Liver (tissue), 9 donors: ENCODE results near the gene LPP. TPM values are rescaled to one million over a fixed set of nuclear protein-coding genes. Genes with fewer than 3 reads are reported as not detected.

Source experiments
- DNase-seq: peaks from one replicate; pipeline ENCODE4 v3.0.0-alpha.2; 2017; ENCODE audit warnings: low spot score
- H3K27ac ChIP-seq, 2 donors: one replicate each; pipeline ENCODE4 v1.7.0; 2013; ENCODE audit warnings: inconsistent platforms in 2 of 2, low read length in 2 of 2, control low read depth in 1 of 2, low read depth in 1 of 2, mild to moderate bottlenecking in 1 of 2
- H3K27me3 ChIP-seq, 4 donors: one replicate each; pipeline versions ENCODE4 v1.6.1 to v1.7.0; 2013; ENCODE audit warnings: low read length in 3 of 4, inconsistent platforms in 1 of 4, mild to moderate bottlenecking in 1 of 4, moderate library complexity in 1 of 4; ENCODE audit not compliant: control insufficient read depth in 4 of 4, insufficient read depth in 4 of 4
- H3K36me3 ChIP-seq, 4 donors: one replicate each; pipeline versions ENCODE4 v1.6.1 to v1.7.0; 2013; ENCODE audit warnings: low read length in 3 of 4, mild to moderate bottlenecking in 3 of 4, low read depth in 1 of 4, moderate library complexity in 1 of 4; ENCODE audit not compliant: control insufficient read depth in 4 of 4, insufficient read depth in 3 of 4
- H3K4me1 ChIP-seq, 4 donors: one replicate each; pipeline versions ENCODE4 v1.6.1 to v1.7.0; 2013; ENCODE audit warnings: low read length in 3 of 4, mild to moderate bottlenecking in 3 of 4, moderate library complexity in 1 of 4; ENCODE audit not compliant: control insufficient read depth in 4 of 4, insufficient read depth in 4 of 4
- H3K4me3 ChIP-seq, 3 donors: one replicate each; pipeline versions ENCODE4 v1.6.1 to v1.7.0; 2013; ENCODE audit warnings: low read length in 3 of 3, control low read depth in 1 of 3, low read depth in 1 of 3, mild to moderate bottlenecking in 1 of 3
- H3K9ac ChIP-seq, 2 donors: one replicate each; pipeline ENCODE4 v1.7.0; 2013; ENCODE audit warnings: low read length in 2 of 2, mild to moderate bottlenecking in 2 of 2, moderate library complexity in 2 of 2, control low read depth in 1 of 2, low read depth in 1 of 2
- H3K9me3 ChIP-seq, 4 donors: one replicate each; pipeline versions ENCODE4 v1.6.1 to v1.7.0; 2013; ENCODE audit warnings: low read length in 3 of 4; ENCODE audit not compliant: control insufficient read depth in 4 of 4
- ATF3 ChIP-seq: IDR thresholded peaks from 2 replicates; pipeline ENCODE4 v1.6.1; 2016; ENCODE audit warnings: antibody characterized with exemption
- CTCF ChIP-seq: fragments of 150-350 bp; IDR thresholded peaks from 2 replicates; pipeline ENCODE4 v1.5.1; 2017; ENCODE audit warnings: improper control_type of control experiment, low read depth, low read length; ENCODE audit not compliant: missing input control
- EGR1 ChIP-seq, 2 donors: IDR thresholded peaks; 2 replicates each; pipeline ENCODE4 v1.6.1; 2016 to 2018; ENCODE audit warnings: antibody characterized with exemption in 2 of 2, low read depth in 2 of 2
- FOXA1 ChIP-seq: IDR thresholded peaks from 2 replicates; pipeline ENCODE4 v1.6.1; 2016; ENCODE audit warnings: antibody characterized with exemption
- FOXA2 ChIP-seq: IDR thresholded peaks from 2 replicates; pipeline ENCODE4 v1.6.1; 2016; ENCODE audit warnings: antibody characterized with exemption
- GABPA ChIP-seq, 2 donors: IDR thresholded peaks in 1 of 2; conservative IDR thresholded peaks in 1 of 2; 2 replicates each; pipeline ENCODE4 v1.6.1; 2016; ENCODE audit warnings: antibody characterized with exemption in 2 of 2, mild to moderate bottlenecking in 1 of 2, moderate library complexity in 1 of 2
- HNF4G ChIP-seq: IDR thresholded peaks from 2 replicates; pipeline ENCODE4 v1.6.1; 2016; ENCODE audit warnings: antibody characterized with exemption
- MAX ChIP-seq: IDR thresholded peaks from 2 replicates; pipeline ENCODE4 v1.6.1; 2016; ENCODE audit warnings: antibody characterized with exemption
- NR2F2 ChIP-seq: IDR thresholded peaks from 2 replicates; pipeline ENCODE4 v1.6.1; 2016; ENCODE audit warnings: antibody characterized with exemption
- RAD21 ChIP-seq, 2 donors: IDR thresholded peaks; 2 replicates each; pipeline ENCODE4 v1.6.1; 2016; ENCODE audit warnings: antibody characterized with exemption in 2 of 2, mild to moderate bottlenecking in 2 of 2
- REST ChIP-seq: IDR thresholded peaks from 2 replicates; pipeline ENCODE4 v1.6.1; 2016; ENCODE audit warnings: antibody characterized with exemption, mild to moderate bottlenecking
- RXRA ChIP-seq, 2 donors: IDR thresholded peaks; 2 replicates each; pipeline ENCODE4 v1.6.1; 2017 to 2018; ENCODE audit warnings: antibody characterized with exemption in 2 of 2, mild to moderate bottlenecking in 1 of 2
- TAF1 ChIP-seq: conservative IDR thresholded peaks from 2 replicates; pipeline ENCODE4 v1.6.1; 2016; ENCODE audit warnings: antibody characterized with exemption, mild to moderate bottlenecking
- YY1 ChIP-seq: IDR thresholded peaks from 2 replicates; pipeline ENCODE4 v1.6.1; 2016; ENCODE audit warnings: antibody characterized with exemption, mild to moderate bottlenecking
- ZBTB33 ChIP-seq: IDR thresholded peaks from 2 replicates; pipeline ENCODE4 v1.6.1; 2016; ENCODE audit warnings: antibody characterized with exemption
- WGBS: extraction: QIAGEN DNeasy Blood & Tissue Kit; methylation state at CpG from one replicate; pipeline ENCODE4 v1.1.7; 2013; 5-methylcytosine and 5-hydroxymethylcytosine counted together
- polyA plus RNA-seq, 2 donors: library from polyadenylated mRNA; stranded (reverse) in 1 of 2; unstranded in 1 of 2; fragments of 200-250 nt in 1 of 2; fragments of >200 nt in 1 of 2; fragmentation: Nextera tagmentation in 1 of 2; extraction: Ambion mirVana in 1 of 2; gene quantifications; one replicate each; pipeline versions ENCODE4 v1.2.1 to v1.2.3, GENCODE V29; 2013 to 2015
- total RNA-seq, 2 donors: library from RNA; depleted of rRNA; stranded (reverse); fragments of >200 nt; gene quantifications; one replicate each; pipeline ENCODE4 v1.2.3, GENCODE V29; 2014
- donor health status: healthy.
- donor health status: healthy.
- donor health status: healthy.
- donor health status: healthy.
- donor health status: healthy.

The LPP gene
- total and polyA plus RNA-seq, 4 donors: 3.3 to 53.7 (median 28.2) TPM

GRCh38 chr3:188299708-188300107, 145.8 kb downstream of the LPP start:
- H3K27me3 ChIP-seq: no peaks in the 10 kb centered on the region
- H3K36me3 ChIP-seq: no peaks in the 10 kb centered on the region
- no peak overlapping the region for H3K27ac ChIP-seq
- H3K4me1 ChIP-seq: peaks cover 11 to 56% (median 46%) of the 10 kb centered on the region in 4 donors
- DNase-seq: no peak
- H3K4me3 ChIP-seq: no peak overlapping the region
- no peak overlapping the region for H3K9ac ChIP-seq
- no peaks in the 10 kb centered on the region for H3K9me3 ChIP-seq
- TF ChIP-seq EGR1 (IDR thresholded peaks at IDR 0.05; ENCODE audit: low read depth in 2 of 2) (no peak), RAD21 (IDR thresholded peaks at IDR 0.05) (no peak), HNF4G (no peak), FOXA2 (no peak), FOXA1 (no peak), ZBTB33 (no peak), CTCF (no peak), REST (no peak), GABPA (IDR thresholded peaks at IDR 0.05 in 1 of 2, conservative IDR thresholded peaks at IDR 0.05 in 1 of 2) (no peak), MAX (no peak), NR2F2 (no peak), YY1 (no peak)
- 99% methylated on average over 2 of the region's 2 CpGs for WGBS

- 92% methylated on average over 1 of the region's 1 CpG for WGBS
- no peak overlapping the region for H3K27ac ChIP-seq
- H3K36me3 ChIP-seq: no peaks in the 10 kb centered on the region
- no peak for DNase-seq
- peaks cover 8 to 53% (median 46%) of the 10 kb centered on the region in 4 donors for H3K4me1 ChIP-seq
- H3K9me3 ChIP-seq: no peaks in the 10 kb centered on the region
- no peak overlapping the region for H3K9ac ChIP-seq
- no peak overlapping the region for H3K4me3 ChIP-seq
- TF ChIP-seq TAF1 (no peak), ATF3 (no peak), RXRA (IDR thresholded peaks at IDR 0.05) (no peak), HNF4G (no peak)
- no peaks in the 10 kb centered on the region for H3K27me3 ChIP-seq
Observed at GRCh38 chr3:188301147-188301546, 147.2 kb downstream of the LPP start.
